Activated CD8-positive, alpha-beta T cell treated with anti-CD3 and anti-CD28 coated beads, Interleukin-2, amount 10 ng/mL, durations not matched to agents 7 days and 5 days (primary cell): ENCODE measurements around the gene DNASE2B. TPM values are rescaled to one million over a fixed set of nuclear protein-coding genes. Genes with fewer than 3 reads are reported as not detected.

Source experiments
- ATAC-seq: fragments of 150-1000 bp; cut with Tn5 transposase; one replicate; pipeline ENCODE4 v1.10.0; 2021; ENCODE audit warnings: moderate library complexity
- CTCF ChIA-PET: fragments of 350-600 bp; sonication (Branson Sonifier 250); formaldehyde crosslinking; loops from one replicate; lab custom pipeline; 2021; ENCODE audit warnings: antibody characterized with exemption; lab: Charles Lee
- POLR2A ChIA-PET: fragments of 350-600 bp; sonication (Branson Sonifier 250); formaldehyde crosslinking; loops from one replicate; lab custom pipeline; 2021; ENCODE audit warnings: antibody characterized with exemption; lab: Charles Lee
- DNase-seq: peaks from one replicate; pipeline ENCODE4 v3.0.0-alpha.2; 2020
- H3K27ac Mint-ChIP-seq: one replicate; pipeline ENCODE4 v1.8.0; 2021; ENCODE audit warnings: mild to moderate bottlenecking, mixed read lengths
- H3K27me3 Mint-ChIP-seq: one replicate; pipeline ENCODE4 v1.8.0; 2021; ENCODE audit warnings: low read depth, mixed read lengths
- H3K36me3 Mint-ChIP-seq: one replicate; pipeline ENCODE4 v1.8.0; 2021; ENCODE audit warnings: low read depth, mixed read lengths
- H3K4me1 Mint-ChIP-seq: one replicate; pipeline ENCODE4 v1.8.0; 2021; ENCODE audit warnings: low read depth, mixed read lengths
- H3K4me3 Mint-ChIP-seq: one replicate; pipeline ENCODE4 v1.8.0; 2021; ENCODE audit warnings: mild to moderate bottlenecking, mixed read lengths
- H3K9me3 Mint-ChIP-seq: one replicate; pipeline ENCODE4 v1.8.0; 2022; ENCODE audit warnings: mixed read lengths; ENCODE audit not compliant: insufficient read depth
- total RNA-seq, 2 experiments: library from RNA; stranded (reverse); gene quantifications; one replicate each; pipeline ENCODE4 v1.2.3, GENCODE V29; 2021

DNASE2B gene
- total RNA-seq, 2 experiments from 2014 or later: not detected

DNA sequence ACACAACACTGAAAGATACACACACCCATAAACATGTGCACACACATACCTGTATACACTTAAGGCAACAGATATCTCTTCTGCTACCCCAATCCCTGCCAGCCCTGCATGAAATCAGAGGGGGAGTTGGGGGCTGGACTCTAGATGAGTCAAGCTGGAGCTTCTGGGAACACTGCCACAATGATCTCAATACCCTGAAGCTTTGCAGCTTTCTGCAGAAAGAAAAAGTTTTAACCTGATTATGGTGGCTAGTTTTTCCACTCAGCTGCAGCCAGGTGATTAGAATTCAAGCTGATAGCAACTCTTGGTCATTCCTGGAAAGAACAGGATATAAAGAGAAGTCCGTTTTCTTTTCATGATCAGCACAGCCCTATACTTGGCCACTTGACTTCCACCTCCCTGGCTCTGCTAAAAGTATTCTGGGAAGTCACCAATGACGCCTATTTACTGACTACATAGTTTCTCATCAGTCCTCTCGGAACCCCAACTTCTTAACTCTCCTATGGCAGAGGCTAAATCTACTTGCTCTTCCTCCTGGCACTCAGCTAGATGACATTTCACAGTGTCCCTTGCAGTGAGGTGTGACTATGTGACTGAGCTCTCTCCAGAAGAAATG is 20.7 kb upstream of the DNASE2B start:
- Mint-ChIP-seq H3K4me3 (no peak overlapping the region), H3K27me3 (no peaks in the 10 kb centered on the region), H3K36me3 (no peaks in the 10 kb centered on the region), H3K4me1 (no peaks in the 10 kb centered on the region), H3K9me3 (no peaks in the 10 kb centered on the region), H3K27ac (no peak overlapping the region)
- ChIA-PET CTCF (no interaction called here), POLR2A (no interaction called here)
- DNase-seq (no peak), ATAC-seq (no peak)

DNA sequence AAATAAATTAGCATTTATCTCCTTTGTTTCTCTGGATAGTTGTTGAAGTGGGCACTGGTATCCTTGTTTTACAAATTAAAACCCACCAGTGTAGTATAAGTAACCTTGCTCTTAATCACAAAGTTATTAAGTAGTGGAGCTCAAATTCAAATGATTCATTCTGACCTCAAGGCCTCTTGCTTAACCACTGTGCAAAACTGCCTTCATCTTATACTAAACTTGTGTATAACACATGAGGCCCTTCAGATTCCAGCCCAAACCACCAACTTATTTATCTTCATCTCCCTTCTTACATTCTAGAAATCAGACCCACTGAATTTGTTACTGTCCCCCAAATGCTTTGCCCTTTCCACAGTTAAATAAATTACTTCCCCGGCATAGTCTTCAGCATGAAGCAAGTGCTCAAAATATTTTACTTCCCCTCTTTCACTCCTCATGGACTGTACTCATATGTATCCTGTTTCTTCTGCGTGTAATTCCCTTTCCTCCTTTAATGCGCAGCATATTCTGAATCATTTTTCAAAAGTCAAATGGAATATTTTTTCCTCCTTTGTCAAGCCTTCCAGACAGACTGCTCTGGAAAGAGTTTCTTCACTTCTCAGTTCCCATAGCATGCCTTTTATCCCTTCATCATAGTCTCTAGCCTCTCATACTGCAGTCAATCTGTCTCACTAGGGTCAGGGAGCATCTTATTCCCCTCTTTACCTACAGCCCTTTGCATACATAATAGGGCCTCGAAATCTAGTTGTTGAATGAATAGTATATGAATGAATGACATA is 19.0 kb upstream of the DNASE2B start:
- no peaks in the 10 kb centered on the region for H3K9me3 Mint-ChIP-seq
- ChIA-PET POLR2A (no interaction called here), CTCF (interaction anchor here (0.8 kb wide), 1 partner anchor 429 kb away, joined by 3 read pairs; no protein-coding TSS in a partner anchor)
- ATAC-seq: no peak
- H3K4me1 Mint-ChIP-seq: no peaks in the 10 kb centered on the region
- H3K4me3 Mint-ChIP-seq: no peak overlapping the region
- H3K27me3 Mint-ChIP-seq: no peaks in the 10 kb centered on the region
- no peak overlapping the region for H3K27ac Mint-ChIP-seq
- no peak for DNase-seq
- no peaks in the 10 kb centered on the region for H3K36me3 Mint-ChIP-seq

- peaks cover 3% of the 10 kb centered on the region for H3K27me3 Mint-ChIP-seq
- H3K4me1 Mint-ChIP-seq: no peaks in the 10 kb centered on the region
- H3K4me3 Mint-ChIP-seq: no peak overlapping the region
- H3K9me3 Mint-ChIP-seq: no peaks in the 10 kb centered on the region
- H3K27ac Mint-ChIP-seq: no peak overlapping the region
- no peaks in the 10 kb centered on the region for H3K36me3 Mint-ChIP-seq
- no peak for DNase-seq
- CTCF ChIA-PET: interaction anchor here (0.8 kb wide), 1 partner anchor 430 kb away, joined by 3 read pairs; no protein-coding TSS in a partner anchor
- POLR2A ChIA-PET: no interaction called here
- ATAC-seq: no peak
Observed at GRCh38 chr1:84379917-84380180, 18.4 kb upstream of the DNASE2B start.

DNA sequence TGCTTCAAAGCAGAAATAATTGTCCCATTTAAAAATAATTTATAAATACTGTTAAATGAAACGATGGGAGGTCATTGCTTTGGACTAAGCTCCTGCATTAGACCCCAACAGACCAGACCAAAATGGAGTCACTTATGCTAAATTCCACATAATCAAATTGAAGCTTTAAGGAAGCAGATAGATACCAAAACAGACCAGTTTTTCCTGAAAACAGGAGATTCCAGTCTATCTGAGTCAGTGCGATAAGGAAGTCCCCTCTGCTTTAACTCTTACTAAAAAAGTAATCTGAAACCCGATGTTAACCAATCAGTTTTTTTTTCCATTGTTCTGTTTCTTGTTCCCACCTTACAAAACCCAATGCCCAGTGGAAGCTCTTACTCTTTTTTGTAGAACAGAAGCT is 16.2 kb upstream of the DNASE2B start:
- no peak for ATAC-seq
- Mint-ChIP-seq H3K27me3 (peaks cover 3% of the 10 kb centered on the region), H3K9me3 (no peaks in the 10 kb centered on the region), H3K36me3 (no peaks in the 10 kb centered on the region), H3K4me3 (no peak overlapping the region), H3K27ac (no peak overlapping the region), H3K4me1 (no peaks in the 10 kb centered on the region)
- ChIA-PET POLR2A (no interaction called here), CTCF (interaction anchor here (1.1 to 1.3 kb wide), 2 partner anchors 22 to 372 kb away, joined by 3 read pairs; no protein-coding TSS in a partner anchor)
- DNase-seq: no peak

DNA sequence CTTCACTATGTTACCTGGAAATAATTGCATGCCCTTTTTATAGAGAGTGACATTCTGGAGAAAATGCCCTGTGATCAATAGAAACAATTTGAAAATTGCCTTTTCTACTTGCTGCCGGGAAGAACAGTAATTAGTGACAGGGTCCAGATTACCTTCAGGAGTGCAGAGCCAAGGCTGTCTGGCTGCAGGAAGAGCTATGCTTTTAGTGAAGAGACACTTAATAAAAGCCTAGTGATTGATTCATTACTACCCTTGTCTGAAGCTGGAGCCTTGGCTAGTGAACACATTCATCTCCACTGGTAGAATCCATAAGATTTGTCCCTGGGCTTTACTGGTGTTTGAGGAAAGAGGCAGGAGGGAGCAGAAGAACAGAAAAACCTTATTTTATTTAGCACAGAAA is 12.9 kb upstream of the DNASE2B start:
- no peaks in the 10 kb centered on the region for H3K4me1 Mint-ChIP-seq
- DNase-seq (no peak), ATAC-seq (no peak)
- H3K27me3 Mint-ChIP-seq: peaks cover 3% of the 10 kb centered on the region
- H3K4me3 Mint-ChIP-seq: no peak overlapping the region
- POLR2A ChIA-PET: no interaction called here
- H3K36me3 Mint-ChIP-seq: no peaks in the 10 kb centered on the region
- CTCF ChIA-PET: no interaction called here
- no peak overlapping the region for H3K27ac Mint-ChIP-seq
- H3K9me3 Mint-ChIP-seq: no peaks in the 10 kb centered on the region

DNA sequence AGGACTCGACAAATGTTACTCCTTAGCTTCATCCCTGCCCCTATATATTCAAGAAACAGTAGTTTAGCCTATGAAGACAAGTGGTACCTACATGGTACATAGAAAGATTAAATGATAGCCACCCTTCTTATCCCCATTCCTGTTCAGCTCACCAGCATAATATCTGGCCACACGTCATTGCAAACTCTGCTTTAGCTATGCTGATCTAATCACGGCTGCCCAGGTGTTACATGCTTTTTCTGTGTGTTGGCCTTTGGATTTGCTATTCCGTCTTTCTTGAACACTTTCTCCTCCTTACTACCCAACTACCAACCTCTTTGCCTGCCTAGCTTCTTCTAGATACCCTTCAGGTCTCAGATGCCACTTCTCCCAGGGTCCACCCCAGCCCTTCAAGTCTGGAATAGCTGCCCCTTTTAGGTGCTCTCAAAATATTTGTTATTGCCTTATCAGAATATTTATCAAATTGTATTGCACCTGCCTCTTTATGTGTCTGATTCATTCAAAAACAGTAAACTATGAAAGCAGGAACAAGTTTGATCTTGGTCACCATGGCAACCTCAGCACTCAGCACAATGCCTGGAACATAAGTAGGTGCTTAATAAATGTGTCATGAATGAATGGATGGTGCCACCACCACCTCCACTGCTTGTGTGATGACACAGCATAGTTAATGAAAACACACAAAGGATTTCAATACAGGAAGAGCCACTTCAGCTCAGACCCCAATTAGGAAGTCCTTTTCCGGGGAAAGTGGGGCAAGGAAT is 11.4 kb upstream of the DNASE2B start:
- ChIA-PET CTCF (interaction anchor here (1.2 kb wide), 1 partner anchor 243 kb away, joined by 3 read pairs; the partner anchor contains the start of gene PRKACB), POLR2A (no interaction called here)
- no peak for ATAC-seq
- no peak for DNase-seq
- no peaks in the 10 kb centered on the region for H3K36me3 Mint-ChIP-seq
- H3K4me1 Mint-ChIP-seq: no peaks in the 10 kb centered on the region
- H3K27me3 Mint-ChIP-seq: peaks cover 3% of the 10 kb centered on the region
- no peak overlapping the region for H3K4me3 Mint-ChIP-seq
- H3K27ac Mint-ChIP-seq: no peak overlapping the region
- H3K9me3 Mint-ChIP-seq: no peaks in the 10 kb centered on the region

DNA sequence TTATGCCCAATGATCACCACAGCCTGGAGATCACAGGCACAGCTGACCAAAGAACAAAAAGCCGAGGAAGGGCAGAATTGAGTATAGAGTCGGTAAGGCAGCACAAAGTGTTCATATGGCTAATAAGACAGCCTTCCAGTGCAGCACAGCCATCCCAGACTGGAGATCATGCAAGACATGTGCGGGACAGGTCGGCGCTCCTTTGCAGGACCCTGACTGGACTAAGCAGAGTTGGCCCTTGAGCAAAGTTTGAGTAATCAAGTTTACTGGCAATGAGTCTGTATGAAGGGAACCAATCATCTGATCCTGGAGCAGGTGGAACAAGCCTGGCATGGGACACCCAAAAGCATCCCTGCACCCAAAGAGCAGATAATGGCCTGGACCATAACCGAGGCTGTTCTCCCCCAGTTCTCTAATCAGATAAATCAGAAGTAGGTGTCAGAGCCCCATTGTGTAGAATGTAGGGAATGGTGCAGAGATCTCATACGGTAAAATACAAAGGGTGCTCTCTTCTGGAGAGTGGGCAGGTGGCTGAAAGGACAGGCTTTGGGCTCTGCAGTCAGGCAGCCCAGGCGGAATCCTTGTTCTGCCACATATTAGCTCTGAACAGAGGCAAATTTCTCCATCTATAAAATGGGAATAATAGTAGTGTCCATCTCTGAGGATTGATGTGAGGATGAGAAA is 10.7 kb upstream of the DNASE2B start:
- ChIA-PET POLR2A (no interaction called here), CTCF (interaction anchor here (0.9 kb wide), 1 partner anchor 15 kb away, joined by 3 read pairs; no protein-coding TSS in a partner anchor)
- Mint-ChIP-seq H3K4me1 (no peaks in the 10 kb centered on the region), H3K27ac (no peak overlapping the region), H3K27me3 (peaks cover 3% of the 10 kb centered on the region), H3K36me3 (no peaks in the 10 kb centered on the region), H3K4me3 (no peak overlapping the region), H3K9me3 (no peaks in the 10 kb centered on the region)
- DNase-seq: no peak
- no peak for ATAC-seq

DNA sequence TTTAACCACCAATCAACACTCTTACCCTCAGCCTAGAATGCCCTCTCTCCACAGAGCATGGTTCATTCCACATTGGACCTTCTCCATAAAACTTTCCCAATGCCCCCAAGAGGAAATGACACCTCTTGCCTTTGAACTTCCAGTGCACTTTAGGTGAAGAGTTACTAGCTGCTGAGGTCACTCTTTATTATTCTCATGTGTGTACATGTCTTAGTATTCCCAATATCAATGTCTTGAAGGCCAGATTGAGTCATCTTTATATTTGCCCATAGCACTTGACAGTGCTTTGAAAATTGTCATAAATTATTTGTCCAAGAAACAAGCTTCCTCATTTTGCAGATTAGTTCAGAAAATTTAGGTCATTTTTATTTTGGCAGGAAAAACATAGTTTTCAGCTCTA is 8.1 kb upstream of the DNASE2B start:
- Mint-ChIP-seq H3K27me3 (no peaks in the 10 kb centered on the region), H3K36me3 (no peaks in the 10 kb centered on the region), H3K27ac (no peak overlapping the region), H3K9me3 (no peaks in the 10 kb centered on the region), H3K4me3 (no peak overlapping the region), H3K4me1 (no peaks in the 10 kb centered on the region)
- DNase-seq: no peak
- CTCF ChIA-PET: no interaction called here
- POLR2A ChIA-PET: no interaction called here
- ATAC-seq: no peak

- CTCF ChIA-PET: interaction anchor here (1.4 to 1.5 kb wide), 2 partner anchors 32 to 41 kb away, joined by 3 to 4 read pairs; no protein-coding TSS in a partner anchor
Observed at GRCh38 chr1:84401156-84401555, 2.9 kb downstream of the DNASE2B start.

DNA sequence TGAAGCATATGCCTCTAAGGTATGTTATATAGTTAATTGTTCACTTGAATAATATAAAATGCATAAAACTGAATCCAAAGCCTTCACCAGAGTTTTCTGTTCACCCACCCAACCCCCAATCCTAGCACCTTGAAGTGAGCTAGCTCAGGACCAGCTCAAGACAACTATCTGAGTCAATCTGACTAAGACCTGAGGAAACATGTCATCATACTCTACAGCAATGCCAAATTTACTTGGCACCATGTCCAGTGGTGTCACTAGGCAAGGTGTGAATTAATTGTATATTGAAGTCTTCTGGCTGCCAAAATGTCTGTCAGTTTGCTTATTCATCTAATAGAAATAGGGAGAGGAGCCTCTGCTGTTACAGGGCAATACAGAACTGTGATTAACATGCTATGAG is 3.8 kb downstream of the DNASE2B start:
- H3K27ac Mint-ChIP-seq: no peak overlapping the region
- no peak for ATAC-seq
- H3K36me3 Mint-ChIP-seq: no peaks in the 10 kb centered on the region
- POLR2A ChIA-PET: no interaction called here
- no peaks in the 10 kb centered on the region for H3K27me3 Mint-ChIP-seq
- H3K4me3 Mint-ChIP-seq: no peak overlapping the region
- CTCF ChIA-PET: interaction anchor here (1.4 to 1.5 kb wide), 2 partner anchors 14 to 31 kb away, joined by 3 to 4 read pairs; no protein-coding TSS in a partner anchor
- H3K4me1 Mint-ChIP-seq: no peaks in the 10 kb centered on the region
- DNase-seq: no peak
- H3K9me3 Mint-ChIP-seq: no peaks in the 10 kb centered on the region

More at GRCh38 chr1:84401156-84401555, 2.9 kb downstream of the DNASE2B start:
- POLR2A ChIA-PET: no interaction called here
- ATAC-seq: no peak
- no peak for DNase-seq
- Mint-ChIP-seq H3K4me1 (no peaks in the 10 kb centered on the region), H3K27me3 (no peaks in the 10 kb centered on the region), H3K36me3 (no peaks in the 10 kb centered on the region), H3K9me3 (no peaks in the 10 kb centered on the region), H3K27ac (no peak overlapping the region), H3K4me3 (no peak overlapping the region)

DNA sequence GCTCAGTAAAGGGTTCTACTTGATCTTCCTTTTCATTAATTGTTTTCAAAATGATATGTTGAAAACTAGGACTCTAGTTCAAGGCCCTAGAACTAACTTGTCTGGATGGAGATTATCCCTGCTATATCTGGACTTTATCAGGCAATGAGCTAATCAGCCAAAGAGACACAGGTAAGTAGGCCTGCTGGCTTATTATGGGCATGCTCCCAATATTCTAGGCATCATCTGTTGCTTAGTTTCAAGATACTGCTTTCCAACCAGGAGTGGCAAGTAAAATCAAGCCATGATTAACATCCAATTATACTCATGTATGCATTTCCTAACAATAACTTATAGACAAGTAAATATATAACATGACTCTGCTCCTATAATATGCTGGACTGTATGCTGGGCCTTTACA is 4.2 kb downstream of the DNASE2B start:
- ChIA-PET POLR2A (no interaction called here), CTCF (interaction anchor here (1.4 to 1.5 kb wide), 2 partner anchors 14 to 31 kb away, joined by 3 to 4 read pairs; no protein-coding TSS in a partner anchor)
- Mint-ChIP-seq H3K27ac (no peak overlapping the region), H3K4me1 (no peaks in the 10 kb centered on the region), H3K27me3 (no peaks in the 10 kb centered on the region), H3K9me3 (no peaks in the 10 kb centered on the region), H3K4me3 (no peak overlapping the region), H3K36me3 (no peaks in the 10 kb centered on the region)
- no peak for ATAC-seq
- DNase-seq: no peak
